Stimulated activated CD8-positive, alpha-beta memory T cell treated with anti-CD3 and anti-CD28 coated beads, Interleukin-12 subunit alpha, Interleukin-12 subunit beta, amount 100 ng/mL, for 24 hours (primary cell): Measurements from ENCODE around the gene NRDC.
"Not testable (repeated sequence)": the region's sequence is repeated elsewhere in the genome, so short reads cannot be mapped to it uniquely, and the experiment has no call there.

Experiments
- DNase-seq: peaks from one replicate; pipeline ENCODE4 v3.0.0-alpha.2; 2020; ENCODE audit errors: extremely low read depth

The NRDC gene

GRCh38 chr1:51878308-51878615 is 265 bp downstream of the NRDC start:
- DNase-seq = no peak

- DNase-seq = no peak
These were observed 856 bp downstream of the NRDC start for GRCh38 chr1:51877434-51878307.

- no peak for DNase-seq
These were observed 2.7 kb downstream of the NRDC start for GRCh38 chr1:51875836-51876235.

- no peak for DNase-seq
These were observed 3.2 kb downstream of the NRDC start for GRCh38 chr1:51875291-51875772.

GRCh38 chr1:51873270-51873669 is 5.3 kb downstream of the NRDC start:
- not testable (repeated sequence) for DNase-seq

GRCh38 chr1:51871351-51871975 is 7.1 kb downstream of the NRDC start:
- no peak for DNase-seq

- no peak for DNase-seq
These were observed 7.8 kb downstream of the NRDC start for GRCh38 chr1:51870603-51871350.

- DNase-seq = no peak
These were observed 10.9 kb downstream of the NRDC start for GRCh38 chr1:51867479-51868232.

- DNase-seq = no peak
These were observed 15.1 kb downstream of the NRDC start for GRCh38 chr1:51863384-51863783.

GRCh38 chr1:51861669-51862068 is 16.9 kb downstream of the NRDC start:
- DNase-seq = no peak

GRCh38 chr1:51859735-51860134 is 18.8 kb downstream of the NRDC start:
- DNase-seq = no peak

- DNase-seq = no peak
These were observed 19.2 kb downstream of the NRDC start for GRCh38 chr1:51859333-51859732.

GRCh38 chr1:51858892-51859291 is 19.6 kb downstream of the NRDC start:
- DNase-seq = no peak

- DNase-seq = no peak
These were observed 21.8 kb downstream of the NRDC start for GRCh38 chr1:51856745-51857144.

GRCh38 chr1:51855624-51856023 is 22.9 kb downstream of the NRDC start:
- DNase-seq = no peak

GRCh38 chr1:51853360-51853759 is 25.2 kb downstream of the NRDC start:
- no peak for DNase-seq

- DNase-seq = no peak
These were observed 26.6 kb downstream of the NRDC start for GRCh38 chr1:51851882-51852396.

- no peak for DNase-seq
These were observed 27.9 kb downstream of the NRDC start for GRCh38 chr1:51850420-51851223.

GRCh38 chr1:51847294-51847920 is 31.1 kb downstream of the NRDC start:
- no peak for DNase-seq

GRCh38 chr1:51843948-51844347 is 34.6 kb downstream of the NRDC start:
- DNase-seq = no peak
